Psoas muscle (tissue), 8 donors: ENCODE measurements around the gene LRCH3. TPM values are rescaled to one million over a fixed set of nuclear protein-coding genes. Genes with fewer than 3 reads are reported as not detected.

Source experiments
- ATAC-seq, 4 donors: fragments of 200-7000 bp; cut with Tn5 transposase; one replicate each; pipeline ENCODE4 v1.9.1; 2020; ENCODE audit warnings: moderate library complexity in 3 of 4, mild to moderate bottlenecking in 2 of 4
- DNase-seq, 2 donors: peaks; one replicate each; pipeline ENCODE4 v3.0.0-alpha.2; 2020
- H3K27ac ChIP-seq: fragments of 200-600 bp; one replicate; pipeline ENCODE4 v1.8.0; 2022
- H3K27me3 ChIP-seq, 3 donors: fragments of 200-600 bp in 1 of 3; one replicate each; pipeline versions ENCODE4 v1.6.1 to v1.8.0; 2013 to 2022; ENCODE audit warnings: low read length in 2 of 3, mild to moderate bottlenecking in 2 of 3, moderate library complexity in 1 of 3; ENCODE audit not compliant: insufficient read depth in 3 of 3
- H3K36me3 ChIP-seq, 2 donors: fragments of 200-600 bp in 1 of 2; one replicate each; pipeline versions ENCODE4 v1.6.1 to v1.8.0; 2013 to 2022; ENCODE audit warnings: low read depth in 1 of 2, mild to moderate bottlenecking in 1 of 2, moderate library complexity in 1 of 2; ENCODE audit not compliant: insufficient read depth in 1 of 2
- H3K4me1 ChIP-seq: fragments of 200-600 bp; one replicate; pipeline ENCODE4 v1.8.0; 2022
- H3K4me3 ChIP-seq: fragments of 200-600 bp; one replicate; pipeline ENCODE4 v1.8.0; 2022; ENCODE audit warnings: mild to moderate bottlenecking
- H3K9me3 ChIP-seq: fragments of 200-600 bp; one replicate; pipeline ENCODE4 v1.8.0; 2022
- CTCF ChIP-seq: fragments of 200-600 bp; IDR thresholded peaks from one replicate; pipeline ENCODE4 v1.8.0; 2022; ENCODE audit warnings: antibody characterized with exemption
- WGBS, 3 donors: extraction: QIAGEN DNeasy Blood & Tissue Kit; methylation state at CpG; one replicate each; pipeline versions ENCODE4 v1.1.6 to v1.1.7; 2013; 5-methylcytosine and 5-hydroxymethylcytosine counted together
- intact Hi-C, 2 donors: fragments of 100-400 bp; cut with DNase I; formaldehyde crosslinking; loops; one replicate each; pipeline versions ENCODE4 v1.11.0 to v1.14.2; 2022
- polyA plus RNA-seq, 3 donors: library from polyadenylated mRNA; stranded (reverse); fragments of 200-250 nt; gene quantifications; one replicate each; pipeline ENCODE4 v1.2.3, GENCODE V29; 2013
- total RNA-seq, 4 donors: library from RNA; stranded (reverse); fragmentation: NEBNext Ultra II Directional in 2 of 4; extraction: Animal tissue kit (Norgen Biotek cat#: 25700) in 2 of 4; gene quantifications; one replicate each; pipeline versions ENCODE4 v1.2.1 to v1.2.4, GENCODE V29; 2021 to 2023
- donor health status: healthy with polysubstance abuse.
- donor health status: DM: no; HTN: no; CAD: no; lungs with moderate emphysema.
- donor health status: Bipolar disorder and iron deficiency.
- donor health status: healthy.
- donor health status: DM: yes; HTN: yes; CAD: no.
- donor health status: DM: no; HTN: no; CAD: no.
- donor health status: DM: no; HTN: no; CAD: no.
- donor health status: DM: yes; HTN: yes; CAD: no.

Gene LRCH3
- total and polyA plus RNA-seq, 7 donors, result 7.0 to 29.5 (median 16.9) TPM

GRCh38 chr3:197807969-197808587 lies 17.0 kb downstream of the LRCH3 start:
- intact Hi-C loops, result no loop called here
- no peak for DNase-seq
- Histone ChIP-seq H3K4me1 (peaks cover 35% of the 10 kb centered on the region), H3K9me3 (no peaks in the 10 kb centered on the region), H3K27ac (peak overlapping the region; percentile 65), H3K36me3 (no peaks in the 10 kb centered on the region), H3K27me3 (no peaks in the 10 kb centered on the region), H3K4me3 (no peak overlapping the region)
- peak; percentile 54 to 74 (median 64) for ATAC-seq
- 66 to 85% (median 71%) methylated on average over 4 of the region's 4 CpGs for WGBS, 3 donors
- no peak for TF ChIP-seq CTCF

DNA sequence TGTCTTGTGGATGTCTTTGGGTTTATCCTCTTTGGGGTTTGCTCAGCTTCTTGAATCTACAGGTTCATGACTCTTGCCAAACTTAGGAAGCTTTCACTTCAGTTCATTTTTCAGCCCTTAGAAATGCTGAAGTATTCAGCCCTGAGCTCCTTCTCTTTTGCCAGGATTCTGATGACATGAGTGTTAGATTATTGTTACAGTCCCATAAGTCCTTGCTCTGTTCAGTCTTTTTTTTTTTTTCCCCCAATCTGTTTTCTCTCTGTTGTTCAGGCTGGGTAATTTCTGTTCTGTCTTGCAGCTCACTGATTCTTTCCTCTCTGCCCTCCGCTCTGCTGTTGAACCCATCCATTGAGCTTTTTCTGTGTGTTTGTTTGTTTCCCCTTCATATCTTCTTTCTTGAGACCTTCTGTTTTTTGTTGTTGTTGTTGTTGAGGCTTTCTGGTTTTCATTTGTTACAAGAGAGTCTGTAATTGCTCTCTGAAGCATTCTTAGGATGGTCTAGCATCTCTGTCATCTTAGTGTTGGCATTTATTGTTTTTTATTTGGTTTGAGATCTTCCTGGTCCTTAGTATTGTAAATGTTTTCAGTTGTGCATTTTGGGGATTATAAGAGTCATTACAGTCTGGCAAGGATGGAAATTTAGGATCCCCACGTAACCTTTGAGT lies 18.4 kb downstream of the LRCH3 start:
- H3K27me3 ChIP-seq, result no peaks in the 10 kb centered on the region
- H3K4me3 ChIP-seq, result no peak overlapping the region
- ATAC-seq (peak in 3 of 4 donors; percentile 33 to 35 (median 34)), DNase-seq (no peak)
- TF ChIP-seq CTCF, result no peak
- intact Hi-C loops, result no loop called here
- peak overlapping the region; percentile 65 for H3K27ac ChIP-seq
- no peaks in the 10 kb centered on the region for H3K36me3 ChIP-seq
- peaks cover 35% of the 10 kb centered on the region for H3K4me1 ChIP-seq
- WGBS, 3 donors, result 39 to 63% (median 45%) methylated on average over 2 of the region's 2 CpGs
- H3K9me3 ChIP-seq, result no peaks in the 10 kb centered on the region

DNA sequence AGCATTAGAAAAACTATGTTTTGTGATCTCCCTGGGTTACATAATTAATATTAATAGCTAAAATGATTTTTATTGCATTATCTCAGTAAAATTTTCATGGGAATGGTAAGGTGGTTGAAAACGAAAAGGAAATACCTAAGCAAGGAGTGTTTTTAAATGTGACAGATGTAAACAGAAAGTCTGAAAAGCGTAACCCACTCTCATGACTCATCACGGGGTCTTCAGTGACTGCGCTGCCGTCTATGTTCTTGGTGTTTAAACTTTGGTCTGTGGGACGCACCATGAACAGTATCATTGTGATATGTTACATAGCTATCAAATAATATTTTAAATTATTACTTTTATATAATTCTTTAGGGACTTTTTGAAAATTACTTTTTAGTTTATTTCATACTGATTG lies 19.8 kb downstream of the LRCH3 start:
- TF ChIP-seq CTCF, result no peak
- Histone ChIP-seq H3K27ac (no peak overlapping the region), H3K9me3 (no peaks in the 10 kb centered on the region), H3K4me1 (peaks cover 40% of the 10 kb centered on the region), H3K27me3 (no peaks in the 10 kb centered on the region), H3K4me3 (no peak overlapping the region), H3K36me3 (no peaks in the 10 kb centered on the region)
- intact Hi-C loops, result no loop called here
- ATAC-seq, result no peak
- WGBS, 3 donors, result 88 to 89% (median 89%) methylated on average over 6 of the region's 6 CpGs
- DNase-seq, result no peak

DNA sequence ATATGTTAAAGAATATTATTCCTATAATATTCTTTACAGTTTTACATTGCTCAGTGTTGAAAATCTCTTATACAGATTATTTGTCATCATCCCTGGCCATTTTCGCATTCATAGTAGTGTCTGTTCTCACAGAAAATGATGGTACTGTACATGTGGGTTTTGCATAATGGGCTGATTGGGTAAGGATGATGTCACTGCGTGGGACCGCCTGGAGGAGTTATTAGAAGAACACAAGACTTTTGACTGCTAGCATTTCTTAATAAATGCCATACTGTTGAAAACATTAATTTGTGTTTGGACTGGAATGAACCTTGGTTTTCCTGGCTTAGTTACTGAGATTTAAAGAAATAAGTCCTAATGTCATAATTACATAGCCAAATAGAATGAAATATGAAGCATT lies 20.3 kb downstream of the LRCH3 start:
- DNase-seq (peak in 1 of 2 donors; percentile 51), ATAC-seq (peak in 1 of 4 donors; percentile 45)
- Histone ChIP-seq H3K4me1 (peaks cover 40% of the 10 kb centered on the region), H3K36me3 (no peaks in the 10 kb centered on the region), H3K27me3 (no peaks in the 10 kb centered on the region), H3K27ac (no peak overlapping the region), H3K4me3 (no peak overlapping the region), H3K9me3 (no peaks in the 10 kb centered on the region)
- 60 to 77% (median 70%) methylated on average over 3 of the region's 3 CpGs for WGBS, 3 donors
- no peak for TF ChIP-seq CTCF
- intact Hi-C loops, result no loop called here
